Measurements from ENCODE around the gene FMNL2. TPM values are rescaled to one million over a fixed set of nuclear protein-coding genes. Genes with fewer than 3 reads are reported as not detected.

FMNL2 gene
- total and polyA plus RNA-seq, 2 experiments from 2014 or later = 16.5 to 45.4 TPM

DNA sequence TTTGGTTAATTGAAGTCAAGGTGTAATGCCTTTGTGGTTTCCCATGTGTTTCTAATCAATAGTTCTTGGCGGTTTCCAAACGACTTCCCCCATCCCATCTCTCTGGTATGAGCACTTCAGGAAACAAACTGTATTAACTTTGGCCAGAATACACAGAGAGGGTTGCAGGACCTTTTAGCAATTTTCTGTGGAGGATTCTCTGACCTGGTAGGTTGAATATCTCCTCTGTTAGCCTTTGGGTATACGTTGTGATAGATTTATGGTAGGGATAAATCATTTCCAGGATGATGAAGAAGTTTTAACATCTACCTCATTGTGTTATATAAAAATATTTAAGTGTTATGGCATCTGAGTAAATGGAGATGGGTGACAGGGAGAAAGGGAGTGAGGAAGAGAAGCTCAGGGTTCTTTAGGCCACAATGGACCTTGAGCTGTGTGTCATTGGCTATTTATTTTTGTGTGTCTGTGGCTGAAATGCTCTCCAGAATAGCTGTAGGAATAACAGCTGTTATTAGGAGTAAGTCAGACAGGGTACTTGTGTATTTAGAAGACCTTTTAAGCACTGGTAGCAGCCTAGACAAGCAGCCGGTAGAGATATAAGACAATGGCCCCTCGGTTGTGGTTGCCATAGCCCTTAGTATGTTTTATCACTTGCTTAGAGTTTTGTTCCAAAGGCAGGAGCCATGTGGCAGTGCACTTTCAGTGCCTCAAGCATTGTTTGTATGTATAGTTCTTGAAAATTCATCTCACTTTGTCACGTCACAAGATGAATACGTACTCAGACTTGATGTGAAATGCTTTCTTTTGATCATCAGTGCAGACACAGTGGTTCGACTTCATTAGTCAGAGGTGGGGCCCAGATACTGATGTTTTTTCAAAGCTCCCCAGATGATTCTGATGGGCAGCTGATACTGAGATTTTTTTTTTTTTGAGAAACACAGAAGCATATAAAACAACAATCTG, 91.1 kb downstream of the FMNL2 start (continued):
- no peak for TF ChIP-seq JUNB (IDR thresholded peaks at IDR 0.05; ENCODE audit: unreplicated experiment)
- no peak for TF ChIP-seq ZNF331 (CRISPR knock-in tag; IDR thresholded peaks at IDR 0.05; ENCODE audit: low read depth)
- no peak for TF ChIP-seq NANOG (IDR thresholded peaks at IDR 0.05; ENCODE audit: borderline replicate concordance)
- TF ChIP-seq, protein P1, sequence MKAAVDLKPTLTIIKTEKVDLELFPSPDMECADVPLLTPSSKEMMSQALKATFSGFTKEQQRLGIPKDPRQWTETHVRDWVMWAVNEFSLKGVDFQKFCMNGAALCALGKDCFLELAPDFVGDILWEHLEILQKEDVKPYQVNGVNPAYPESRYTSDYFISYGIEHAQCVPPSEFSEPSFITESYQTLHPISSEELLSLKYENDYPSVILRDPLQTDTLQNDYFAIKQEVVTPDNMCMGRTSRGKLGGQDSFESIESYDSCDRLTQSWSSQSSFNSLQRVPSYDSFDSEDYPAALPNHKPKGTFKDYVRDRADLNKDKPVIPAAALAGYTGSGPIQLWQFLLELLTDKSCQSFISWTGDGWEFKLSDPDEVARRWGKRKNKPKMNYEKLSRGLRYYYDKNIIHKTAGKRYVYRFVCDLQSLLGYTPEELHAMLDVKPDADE (IDR thresholded peaks at IDR 0.05) = no peak

DNA sequence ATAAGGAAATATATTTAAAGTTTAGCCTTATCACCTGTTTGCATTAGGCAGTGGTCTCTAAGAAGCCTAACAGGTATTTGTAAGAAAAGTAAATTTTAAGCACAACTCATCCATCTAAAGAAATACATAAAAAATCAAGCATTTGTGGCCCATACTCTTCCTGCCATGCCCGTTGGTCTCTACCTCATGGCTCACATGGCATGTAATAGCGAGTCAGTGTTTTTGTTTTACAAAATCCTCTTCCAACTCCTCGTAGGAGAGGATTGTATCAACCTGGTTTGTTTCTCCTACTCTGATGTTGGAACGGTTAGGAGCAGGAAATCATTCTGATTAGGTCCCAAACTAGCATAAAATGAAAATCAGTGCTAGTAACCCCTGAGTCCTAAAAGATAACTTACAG, 91.8 kb downstream of the FMNL2 start:
- peaks cover 59% of the 10 kb centered on the region for H3K4me1 ChIP-seq (ENCODE audit: insufficient read depth)
- H3K36me3 ChIP-seq (ENCODE audit: insufficient read depth) = no peaks in the 10 kb centered on the region
- H3K27me3 ChIP-seq (ENCODE audit: insufficient read depth) = no peaks in the 10 kb centered on the region
- Mint-ChIP-seq H3K27ac (no peak overlapping the region), H3K4me3 (no peak overlapping the region), H3K27me3 (ENCODE audit: insufficient read depth, low read depth, poor library complexity) (no peaks in the 10 kb centered on the region), H3K36me3 (ENCODE audit: low read depth) (no peaks in the 10 kb centered on the region), H3K9me3 (no peaks in the 10 kb centered on the region), H3K4me1 (peaks cover 67% of the 10 kb centered on the region)
- DNase-seq (ENCODE audit: low spot score) (no peak), ATAC-seq (no peak)
- no peaks in the 10 kb centered on the region for H3F3A ChIP-seq (replicated peaks; ENCODE audit: low read depth)
- peaks cover 97% of the 10 kb centered on the region for H3K79me2 ChIP-seq (replicated peaks; ENCODE audit: insufficient read depth)
- peaks cover 19% of the 10 kb centered on the region; the same call in 1 of the 2 replicates for H4K20me1 ChIP-seq (replicated peaks; ENCODE audit: insufficient read depth)
- no peak overlapping the region for H2AFZ ChIP-seq
- H3K4me3 ChIP-seq = no peak overlapping the region
- H3K9me2 ChIP-seq (ENCODE audit: insufficient read depth) = no peaks in the 10 kb centered on the region
- no peak overlapping the region for H3K27ac ChIP-seq (ENCODE audit: low read depth)
- no peak overlapping the region for H3K4me2 ChIP-seq
- TF ChIP-seq ZNF331 (CRISPR knock-in tag; IDR thresholded peaks at IDR 0.05; ENCODE audit: low read depth) (no peak), JUNB (IDR thresholded peaks at IDR 0.05; ENCODE audit: unreplicated experiment) (no peak), EZH2 (IDR thresholded peaks at IDR 0.05; ENCODE audit: low read depth, unreplicated experiment) (no peak), POLR2AphosphoS5 (IDR thresholded peaks at IDR 0.05; ENCODE audit: low read depth) (no peak), NANOG (IDR thresholded peaks at IDR 0.05; ENCODE audit: borderline replicate concordance) (no peak), STAT1 (IDR thresholded peaks at IDR 0.05; ENCODE audit: unreplicated experiment) (no peak), EZH2phosphoT487 (IDR thresholded peaks at IDR 0.05; ENCODE audit: unreplicated experiment) (no peak), ZNF114 (CRISPR knock-in tag; IDR thresholded peaks at IDR 0.05) (no peak)
- TF ChIP-seq, protein P2, sequence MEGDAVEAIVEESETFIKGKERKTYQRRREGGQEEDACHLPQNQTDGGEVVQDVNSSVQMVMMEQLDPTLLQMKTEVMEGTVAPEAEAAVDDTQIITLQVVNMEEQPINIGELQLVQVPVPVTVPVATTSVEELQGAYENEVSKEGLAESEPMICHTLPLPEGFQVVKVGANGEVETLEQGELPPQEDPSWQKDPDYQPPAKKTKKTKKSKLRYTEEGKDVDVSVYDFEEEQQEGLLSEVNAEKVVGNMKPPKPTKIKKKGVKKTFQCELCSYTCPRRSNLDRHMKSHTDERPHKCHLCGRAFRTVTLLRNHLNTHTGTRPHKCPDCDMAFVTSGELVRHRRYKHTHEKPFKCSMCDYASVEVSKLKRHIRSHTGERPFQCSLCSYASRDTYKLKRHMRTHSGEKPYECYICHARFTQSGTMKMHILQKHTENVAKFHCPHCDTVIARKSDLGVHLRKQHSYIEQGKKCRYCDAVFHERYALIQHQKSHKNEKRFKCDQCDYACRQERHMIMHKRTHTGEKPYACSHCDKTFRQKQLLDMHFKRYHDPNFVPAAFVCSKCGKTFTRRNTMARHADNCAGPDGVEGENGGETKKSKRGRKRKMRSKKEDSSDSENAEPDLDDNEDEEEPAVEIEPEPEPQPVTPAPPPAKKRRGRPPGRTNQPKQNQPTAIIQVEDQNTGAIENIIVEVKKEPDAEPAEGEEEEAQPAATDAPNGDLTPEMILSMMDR (conservative IDR thresholded peaks at IDR 0.05; ENCODE audit: low read depth in 2 of 2) = no peak
- TF ChIP-seq, protein P1 (IDR thresholded peaks at IDR 0.05) = no peak
- TF ChIP-seq, protein P3, sequence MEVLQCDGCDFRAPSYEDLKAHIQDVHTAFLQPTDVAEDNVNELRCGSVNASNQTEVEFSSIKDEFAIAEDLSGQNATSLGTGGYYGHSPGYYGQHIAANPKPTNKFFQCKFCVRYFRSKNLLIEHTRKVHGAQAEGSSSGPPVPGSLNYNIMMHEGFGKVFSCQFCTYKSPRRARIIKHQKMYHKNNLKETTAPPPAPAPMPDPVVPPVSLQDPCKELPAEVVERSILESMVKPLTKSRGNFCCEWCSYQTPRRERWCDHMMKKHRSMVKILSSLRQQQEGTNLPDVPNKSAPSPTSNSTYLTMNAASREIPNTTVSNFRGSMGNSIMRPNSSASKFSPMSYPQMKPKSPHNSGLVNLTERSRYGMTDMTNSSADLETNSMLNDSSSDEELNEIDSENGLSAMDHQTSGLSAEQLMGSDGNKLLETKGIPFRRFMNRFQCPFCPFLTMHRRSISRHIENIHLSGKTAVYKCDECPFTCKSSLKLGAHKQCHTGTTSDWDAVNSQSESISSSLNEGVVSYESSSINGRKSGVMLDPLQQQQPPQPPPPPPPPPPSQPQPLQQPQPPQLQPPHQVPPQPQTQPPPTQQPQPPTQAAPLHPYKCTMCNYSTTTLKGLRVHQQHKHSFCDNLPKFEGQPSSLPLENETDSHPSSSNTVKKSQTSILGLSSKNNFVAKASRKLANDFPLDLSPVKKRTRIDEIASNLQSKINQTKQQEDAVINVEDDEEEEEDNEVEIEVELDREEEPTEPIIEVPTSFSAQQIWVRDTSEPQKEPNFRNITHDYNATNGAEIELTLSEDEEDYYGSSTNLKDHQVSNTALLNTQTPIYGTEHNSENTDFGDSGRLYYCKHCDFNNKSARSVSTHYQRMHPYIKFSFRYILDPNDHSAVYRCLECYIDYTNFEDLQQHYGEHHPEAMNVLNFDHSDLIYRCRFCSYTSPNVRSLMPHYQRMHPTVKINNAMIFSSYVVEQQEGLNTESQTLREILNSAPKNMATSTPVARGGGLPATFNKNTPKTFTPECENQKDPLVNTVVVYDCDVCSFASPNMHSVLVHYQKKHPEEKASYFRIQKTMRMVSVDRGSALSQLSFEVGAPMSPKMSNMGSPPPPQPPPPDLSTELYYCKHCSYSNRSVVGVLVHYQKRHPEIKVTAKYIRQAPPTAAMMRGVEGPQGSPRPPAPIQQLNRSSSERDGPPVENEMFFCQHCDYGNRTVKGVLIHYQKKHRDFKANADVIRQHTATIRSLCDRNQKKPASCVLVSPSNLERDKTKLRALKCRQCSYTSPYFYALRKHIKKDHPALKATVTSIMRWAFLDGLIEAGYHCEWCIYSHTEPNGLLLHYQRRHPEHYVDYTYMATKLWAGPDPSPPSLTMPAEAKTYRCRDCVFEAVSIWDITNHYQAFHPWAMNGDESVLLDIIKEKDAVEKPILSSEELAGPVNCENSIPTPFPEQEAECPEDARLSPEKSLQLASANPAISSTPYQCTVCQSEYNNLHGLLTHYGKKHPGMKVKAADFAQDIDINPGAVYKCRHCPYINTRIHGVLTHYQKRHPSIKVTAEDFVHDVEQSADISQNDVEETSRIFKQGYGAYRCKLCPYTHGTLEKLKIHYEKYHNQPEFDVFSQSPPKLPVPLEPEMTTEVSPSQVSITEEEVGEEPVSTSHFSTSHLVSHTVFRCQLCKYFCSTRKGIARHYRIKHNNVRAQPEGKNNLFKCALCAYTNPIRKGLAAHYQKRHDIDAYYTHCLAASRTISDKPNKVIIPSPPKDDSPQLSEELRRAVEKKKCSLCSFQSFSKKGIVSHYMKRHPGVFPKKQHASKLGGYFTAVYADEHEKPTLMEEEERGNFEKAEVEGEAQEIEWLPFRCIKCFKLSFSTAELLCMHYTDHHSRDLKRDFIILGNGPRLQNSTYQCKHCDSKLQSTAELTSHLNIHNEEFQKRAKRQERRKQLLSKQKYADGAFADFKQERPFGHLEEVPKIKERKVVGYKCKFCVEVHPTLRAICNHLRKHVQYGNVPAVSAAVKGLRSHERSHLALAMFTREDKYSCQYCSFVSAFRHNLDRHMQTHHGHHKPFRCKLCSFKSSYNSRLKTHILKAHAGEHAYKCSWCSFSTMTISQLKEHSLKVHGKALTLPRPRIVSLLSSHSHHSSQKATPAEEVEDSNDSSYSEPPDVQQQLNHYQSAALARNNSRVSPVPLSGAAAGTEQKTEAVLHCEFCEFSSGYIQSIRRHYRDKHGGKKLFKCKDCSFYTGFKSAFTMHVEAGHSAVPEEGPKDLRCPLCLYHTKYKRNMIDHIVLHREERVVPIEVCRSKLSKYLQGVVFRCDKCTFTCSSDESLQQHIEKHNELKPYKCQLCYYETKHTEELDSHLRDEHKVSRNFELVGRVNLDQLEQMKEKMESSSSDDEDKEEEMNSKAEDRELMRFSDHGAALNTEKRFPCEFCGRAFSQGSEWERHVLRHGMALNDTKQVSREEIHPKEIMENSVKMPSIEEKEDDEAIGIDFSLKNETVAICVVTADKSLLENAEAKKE (CRISPR knock-in tag; IDR thresholded peaks at IDR 0.05) = no peak
